IPS DF 6.9 (cell line): ENCODE data around the gene NTM.
"Not testable (repeated sequence)": the region's sequence is repeated elsewhere in the genome, so short reads cannot be mapped to it uniquely, and the experiment has no call there.

ENCODE experiments used
- DNase-seq: peaks from one replicate; pipeline ENCODE4 v3.0.0-alpha.2; 2013; ENCODE audit warnings: low read depth, low spot score
- H3K27ac ChIP-seq: one replicate; pipeline ENCODE4 v1.5.1; 2013; ENCODE audit warnings: low read length, control low read depth
- H3K27me3 ChIP-seq: 2 replicates; pipeline ENCODE4 v1.6.1; 2013; ENCODE audit warnings: mild to moderate bottlenecking, low read length; ENCODE audit not compliant: control insufficient read depth, insufficient read depth
- H3K36me3 ChIP-seq: 2 replicates; pipeline ENCODE4 v1.6.1; 2013; ENCODE audit warnings: low read length; ENCODE audit not compliant: control insufficient read depth, insufficient read depth
- H3K4me1 ChIP-seq: 2 replicates; pipeline ENCODE4 v1.6.1; 2013; ENCODE audit warnings: low read length; ENCODE audit not compliant: control insufficient read depth, insufficient read depth
- H3K4me3 ChIP-seq: 2 replicates; pipeline ENCODE4 v1.5.1; 2013; ENCODE audit warnings: mild to moderate bottlenecking, low read length
- H3K9me3 ChIP-seq: 2 replicates; pipeline ENCODE4 v1.6.1; 2013; ENCODE audit warnings: low read length, inconsistent platforms; ENCODE audit not compliant: control insufficient read depth, insufficient read depth
- WGBS: extraction: QIAGEN DNeasy Blood & Tissue Kit; methylation state at CpG from one replicate; pipeline ENCODE4 v1.1.7; 2013; ENCODE audit warnings: mixed read lengths, missing lambda C conversion rate; ENCODE audit not compliant: insufficient read length, insufficient coverage; 5-methylcytosine and 5-hydroxymethylcytosine counted together

Gene NTM

GRCh38 chr11:132062031-132062430, 691.6 kb downstream of the NTM start:
- no CpG with 5 or more reads among the region's 1 CpG for WGBS
- no peak for DNase-seq
- Histone ChIP-seq H3K27ac (no peak overlapping the region), H3K4me1 (no peaks in the 10 kb centered on the region), H3K27me3 (no peaks in the 10 kb centered on the region), H3K9me3 (no peaks in the 10 kb centered on the region), H3K4me3 (no peak overlapping the region), H3K36me3 (no peaks in the 10 kb centered on the region)

GRCh38 chr11:132062541-132062940, 692.1 kb downstream of the NTM start:
- DNase-seq, result no peak
- H3K27me3 ChIP-seq, result no peaks in the 10 kb centered on the region
- WGBS, result no CpG with 5 or more reads among the region's 2 CpGs
- H3K36me3 ChIP-seq, result no peaks in the 10 kb centered on the region
- no peaks in the 10 kb centered on the region for H3K9me3 ChIP-seq
- H3K27ac ChIP-seq, result no peak overlapping the region
- no peaks in the 10 kb centered on the region for H3K4me1 ChIP-seq
- H3K4me3 ChIP-seq, result no peak overlapping the region

- H3K4me3 ChIP-seq, result no peak overlapping the region
- DNase-seq, result no peak
- H3K9me3 ChIP-seq, result no peaks in the 10 kb centered on the region
- no peaks in the 10 kb centered on the region for H3K4me1 ChIP-seq
- WGBS, result no CpG with 5 or more reads among the region's 4 CpGs
- no peak overlapping the region for H3K27ac ChIP-seq
- no peaks in the 10 kb centered on the region for H3K27me3 ChIP-seq
- H3K36me3 ChIP-seq, result no peaks in the 10 kb centered on the region
These were observed 694.7 kb downstream of the NTM start for GRCh38 chr11:132064987-132065620.

- no peak overlapping the region for H3K4me3 ChIP-seq
- H3K4me1 ChIP-seq, result peaks cover 2% of the 10 kb centered on the region; the same call in 1 of the 2 replicates
- H3K27me3 ChIP-seq, result no peaks in the 10 kb centered on the region
- no peak for DNase-seq
- H3K27ac ChIP-seq, result no peak overlapping the region
- no peaks in the 10 kb centered on the region for H3K9me3 ChIP-seq
- H3K36me3 ChIP-seq, result no peaks in the 10 kb centered on the region
These were observed 698.1 kb downstream of the NTM start for GRCh38 chr11:132068556-132068955.

- not testable (repeated sequence) for H3K4me1 ChIP-seq, DNase-seq, H3K36me3 ChIP-seq, H3K9me3 ChIP-seq, H3K4me3 ChIP-seq, H3K27me3 ChIP-seq, H3K27ac ChIP-seq
- no CpG with 5 or more reads among the region's 15 CpGs for WGBS
These were observed 699.2 kb downstream of the NTM start for GRCh38 chr11:132069593-132069992.

GRCh38 chr11:132070907-132071306, 700.5 kb downstream of the NTM start:
- WGBS, result no CpG with 5 or more reads among the region's 17 CpGs
- H3K9me3 ChIP-seq, H3K27ac ChIP-seq, H3K27me3 ChIP-seq, H3K4me1 ChIP-seq, H3K36me3 ChIP-seq, DNase-seq, H3K4me3 ChIP-seq: not testable (repeated sequence)

GRCh38 chr11:132072044-132072857, 701.8 kb downstream of the NTM start:
- DNase-seq, result no peak
- Histone ChIP-seq H3K4me1 (peaks cover 2% of the 10 kb centered on the region; the same call in 1 of the 2 replicates), H3K4me3 (no peak overlapping the region), H3K27ac (no peak overlapping the region), H3K36me3 (no peaks in the 10 kb centered on the region), H3K27me3 (no peaks in the 10 kb centered on the region), H3K9me3 (no peaks in the 10 kb centered on the region)
- no CpG with 5 or more reads among the region's 6 CpGs for WGBS

- no CpG with 5 or more reads among the region's 3 CpGs for WGBS
- no peaks in the 10 kb centered on the region for H3K9me3 ChIP-seq
- DNase-seq, result no peak
- H3K27ac ChIP-seq, result no peak overlapping the region
- no peak overlapping the region for H3K4me3 ChIP-seq
- no peaks in the 10 kb centered on the region for H3K36me3 ChIP-seq
- H3K27me3 ChIP-seq, result no peaks in the 10 kb centered on the region
- peaks cover 2% of the 10 kb centered on the region; the same call in 1 of the 2 replicates for H3K4me1 ChIP-seq
These were observed 702.4 kb downstream of the NTM start for GRCh38 chr11:132072858-132073211.

- Histone ChIP-seq H3K36me3 (no peaks in the 10 kb centered on the region), H3K4me3 (no peak overlapping the region), H3K9me3 (no peaks in the 10 kb centered on the region), H3K4me1 (peaks cover 2% of the 10 kb centered on the region; the same call in 1 of the 2 replicates), H3K27me3 (no peaks in the 10 kb centered on the region), H3K27ac (no peak overlapping the region)
- no CpG with 5 or more reads among the region's 1 CpG for whole genome bisulfite sequencing
- no peak for DNase-seq
These were observed 703.4 kb downstream of the NTM start for GRCh38 chr11:132073787-132074186.

- H3K4me1 ChIP-seq, result peaks cover 2% of the 10 kb centered on the region; the same call in 1 of the 2 replicates
- H3K4me3 ChIP-seq, result no peak overlapping the region
- H3K36me3 ChIP-seq, result no peaks in the 10 kb centered on the region
- H3K9me3 ChIP-seq, result no peaks in the 10 kb centered on the region
- no peak overlapping the region for H3K27ac ChIP-seq
- DNase-seq, result no peak
- H3K27me3 ChIP-seq, result no peaks in the 10 kb centered on the region
- WGBS, result no CpG with 5 or more reads among the region's 1 CpG
These were observed 705.0 kb downstream of the NTM start for GRCh38 chr11:132075447-132075846.

- Histone ChIP-seq H3K4me3 (no peak overlapping the region), H3K27me3 (no peaks in the 10 kb centered on the region), H3K9me3 (no peaks in the 10 kb centered on the region), H3K27ac (no peak overlapping the region), H3K36me3 (no peaks in the 10 kb centered on the region), H3K4me1 (no peaks in the 10 kb centered on the region)
- no peak for DNase-seq
These were observed 707.0 kb downstream of the NTM start for GRCh38 chr11:132077416-132077815.
